Measurements from ENCODE around the gene FSTL3.

The FSTL3 gene

GRCh38 chr19:645912-646778 lies 30.0 kb upstream of the FSTL3 start:
- H3K9me3 ChIP-seq (ENCODE audit: severe bottlenecking), result no peaks in the 10 kb centered on the region
- no peak for TF ChIP-seq CTCF (IDR thresholded peaks at IDR 0.05; ENCODE audit: poor library complexity, severe bottlenecking)
- DNase-seq (ENCODE audit: low spot score) (no peak), ATAC-seq (ENCODE audit: low read depth) (no peak)
- H3K4me3 ChIP-seq (ENCODE audit: severe bottlenecking), result no peak overlapping the region
- H3K36me3 ChIP-seq (ENCODE audit: low read depth), result peaks cover 17% of the 10 kb centered on the region
- H3K4me1 ChIP-seq (ENCODE audit: insufficient read depth, poor library complexity, severe bottlenecking), result no peaks in the 10 kb centered on the region
- H3K27me3 ChIP-seq (ENCODE audit: insufficient read depth, poor library complexity, severe bottlenecking), result no peaks in the 10 kb centered on the region
- no peak overlapping the region for H3K27ac ChIP-seq (ENCODE audit: poor library complexity, severe bottlenecking)

GRCh38 chr19:646779-647565 lies 29.2 kb upstream of the FSTL3 start:
- Histone ChIP-seq H3K9me3 (ENCODE audit: severe bottlenecking) (no peaks in the 10 kb centered on the region), H3K27ac (ENCODE audit: poor library complexity, severe bottlenecking) (no peak overlapping the region), H3K4me3 (ENCODE audit: severe bottlenecking) (no peak overlapping the region), H3K4me1 (ENCODE audit: insufficient read depth, poor library complexity, severe bottlenecking) (no peaks in the 10 kb centered on the region), H3K27me3 (ENCODE audit: insufficient read depth, poor library complexity, severe bottlenecking) (no peaks in the 10 kb centered on the region), H3K36me3 (ENCODE audit: low read depth) (peaks cover 20% of the 10 kb centered on the region)
- no peak for DNase-seq (ENCODE audit: low spot score)
- ATAC-seq (ENCODE audit: low read depth), result no peak
- no peak for TF ChIP-seq CTCF (IDR thresholded peaks at IDR 0.05; ENCODE audit: poor library complexity, severe bottlenecking)

GRCh38 chr19:647566-648284 lies 28.5 kb upstream of the FSTL3 start:
- Histone ChIP-seq H3K9me3 (ENCODE audit: severe bottlenecking) (no peaks in the 10 kb centered on the region), H3K27me3 (ENCODE audit: insufficient read depth, poor library complexity, severe bottlenecking) (no peaks in the 10 kb centered on the region), H3K4me1 (ENCODE audit: insufficient read depth, poor library complexity, severe bottlenecking) (no peaks in the 10 kb centered on the region), H3K36me3 (ENCODE audit: low read depth) (peaks cover 25% of the 10 kb centered on the region), H3K4me3 (ENCODE audit: severe bottlenecking) (no peak overlapping the region), H3K27ac (ENCODE audit: poor library complexity, severe bottlenecking) (no peak overlapping the region)
- ATAC-seq (ENCODE audit: low read depth), result no peak
- TF ChIP-seq CTCF (IDR thresholded peaks at IDR 0.05; ENCODE audit: poor library complexity, severe bottlenecking), result no peak
- DNase-seq (ENCODE audit: low spot score), result no peak

- Histone ChIP-seq H3K4me1 (ENCODE audit: insufficient read depth, poor library complexity, severe bottlenecking) (no peaks in the 10 kb centered on the region), H3K36me3 (ENCODE audit: low read depth) (peaks cover 31% of the 10 kb centered on the region), H3K9me3 (ENCODE audit: severe bottlenecking) (no peaks in the 10 kb centered on the region), H3K4me3 (ENCODE audit: severe bottlenecking) (no peak overlapping the region), H3K27me3 (ENCODE audit: insufficient read depth, poor library complexity, severe bottlenecking) (no peaks in the 10 kb centered on the region), H3K27ac (ENCODE audit: poor library complexity, severe bottlenecking) (no peak overlapping the region)
- no peak for TF ChIP-seq CTCF (IDR thresholded peaks at IDR 0.05; ENCODE audit: poor library complexity, severe bottlenecking)
- DNase-seq (ENCODE audit: low spot score), result no peak
- no peak for ATAC-seq (ENCODE audit: low read depth)
These were observed 27.9 kb upstream of the FSTL3 start for GRCh38 chr19:648305-648704.
